Mesenchymal stem cell (in vitro differentiated cells and primary cell): ENCODE measurements around the gene S100A10.

ENCODE experiments used
- DNase-seq: peaks from one replicate; pipeline ENCODE4 v3.0.0-alpha.2; 2013
- H2AFZ ChIP-seq: one replicate; pipeline ENCODE4 v1.6.1; 2013; ENCODE audit warnings: low read depth, mild to moderate bottlenecking, control low read depth, inconsistent platforms, low read length, moderate library complexity
- H2AK5ac ChIP-seq: 2 replicates; pipeline ENCODE4 v1.6.1; 2013; ENCODE audit warnings: low read length, moderate library complexity, mild to moderate bottlenecking, inconsistent platforms; ENCODE audit not compliant: severe bottlenecking
- H2BK120ac ChIP-seq: one replicate; pipeline ENCODE4 v1.6.1; 2013; ENCODE audit warnings: low read depth, mild to moderate bottlenecking, inconsistent platforms, low read length, moderate library complexity
- H2BK12ac ChIP-seq, 2 experiments: one replicate each; pipeline ENCODE4 v1.6.1; 2013; ENCODE audit warnings: inconsistent platforms in 2 of 2, low read length in 2 of 2, mild to moderate bottlenecking in 2 of 2, moderate library complexity in 2 of 2, control low read depth in 1 of 2
- H2BK15ac ChIP-seq: one replicate; pipeline ENCODE4 v1.6.1; 2013; ENCODE audit warnings: mild to moderate bottlenecking, low read depth, inconsistent platforms; ENCODE audit not compliant: poor library complexity, severe bottlenecking
- H2BK5ac ChIP-seq: 2 replicates; pipeline ENCODE4 v1.6.1; 2013; ENCODE audit warnings: low read depth, mild to moderate bottlenecking, low read length, control low read depth, inconsistent platforms; ENCODE audit not compliant: poor library complexity, severe bottlenecking
- H3K14ac ChIP-seq, 2 experiments: one replicate each; pipeline ENCODE4 v1.6.1; 2013; ENCODE audit warnings: inconsistent platforms in 2 of 2, low read length in 2 of 2, control low read depth in 1 of 2, mild to moderate bottlenecking in 1 of 2, moderate library complexity in 1 of 2
- H3K18ac ChIP-seq, 2 experiments: one replicate each; pipeline ENCODE4 v1.6.1; 2013; ENCODE audit warnings: inconsistent platforms in 2 of 2, low read length in 2 of 2, control low read depth in 1 of 2, low read depth in 1 of 2, mild to moderate bottlenecking in 1 of 2
- H3K23ac ChIP-seq, 2 experiments: one replicate each; pipeline ENCODE4 v1.6.1; 2013; ENCODE audit warnings: inconsistent platforms in 2 of 2, low read length in 2 of 2, mild to moderate bottlenecking in 2 of 2, moderate library complexity in 2 of 2, control low read depth in 1 of 2
- H3K27ac ChIP-seq: 2 replicates; pipeline ENCODE4 v1.5.1; 2013; ENCODE audit warnings: mild to moderate bottlenecking, moderate library complexity, low read length, control low read depth, inconsistent platforms; ENCODE audit not compliant: poor library complexity, severe bottlenecking
- H3K27me3 ChIP-seq, 2 experiments: 2 replicates each; pipeline versions ENCODE4 v1.6.1 to v1.7.0; 2013; ENCODE audit warnings: low read length in 2 of 2, mild to moderate bottlenecking in 2 of 2, moderate library complexity in 2 of 2, control low read depth in 1 of 2, inconsistent platforms in 1 of 2; ENCODE audit not compliant: control insufficient read depth in 1 of 2, insufficient read depth in 1 of 2
- H3K36me3 ChIP-seq, 2 experiments: 2 replicates each; pipeline versions ENCODE4 v1.6.1 to v1.7.0; 2013; ENCODE audit warnings: low read length in 2 of 2, control low read depth in 1 of 2, inconsistent platforms in 1 of 2, low read depth in 1 of 2, mild to moderate bottlenecking in 1 of 2; ENCODE audit not compliant: insufficient read depth in 2 of 2, control insufficient read depth in 1 of 2
- H3K4ac ChIP-seq, 2 experiments: one replicate each; pipeline ENCODE4 v1.6.1; 2013; ENCODE audit warnings: inconsistent platforms in 2 of 2, low read length in 2 of 2, mild to moderate bottlenecking in 2 of 2, moderate library complexity in 2 of 2, control low read depth in 1 of 2, low read depth in 1 of 2
- H3K4me1 ChIP-seq: 2 replicates; pipeline ENCODE4 v1.6.1; 2013; ENCODE audit warnings: low read depth, low read length, control low read depth; ENCODE audit not compliant: control insufficient read depth, insufficient read depth
- H3K4me2 ChIP-seq: 2 replicates; pipeline ENCODE4 v1.6.1; 2013; ENCODE audit warnings: low read length, mild to moderate bottlenecking, inconsistent platforms; ENCODE audit not compliant: poor library complexity, severe bottlenecking
- H3K4me3 ChIP-seq, 2 experiments: 2 replicates each; pipeline versions ENCODE4 v1.5.1 to v1.7.0; 2013; ENCODE audit warnings: low read length in 2 of 2, mild to moderate bottlenecking in 2 of 2, control low read depth in 1 of 2, low read depth in 1 of 2; ENCODE audit not compliant: insufficient read depth in 1 of 2
- H3K79me1 ChIP-seq: replicated peaks from 2 replicates; pipeline ENCODE4 v1.6.1; 2013; ENCODE audit warnings: mild to moderate bottlenecking, control low read depth, low read length, inconsistent platforms; ENCODE audit not compliant: poor library complexity, severe bottlenecking
- H3K9ac ChIP-seq: 2 replicates; pipeline ENCODE4 v1.7.0; 2013; ENCODE audit warnings: mild to moderate bottlenecking, low read length, moderate library complexity
- H3K9me3 ChIP-seq: 2 replicates; pipeline ENCODE4 v1.7.0; 2013; ENCODE audit warnings: mild to moderate bottlenecking, low read length; ENCODE audit not compliant: control insufficient read depth
- H4K8ac ChIP-seq: one replicate; pipeline ENCODE4 v1.6.1; 2013; ENCODE audit warnings: inconsistent platforms, mild to moderate bottlenecking, low read length, moderate library complexity
- H4K91ac ChIP-seq: one replicate; pipeline ENCODE4 v1.6.1; 2013; ENCODE audit warnings: mild to moderate bottlenecking, low read length, inconsistent platforms
- WGBS: methylation state at CpG from one replicate; pipeline ENCODE4 v1.1.7; 2013; ENCODE audit warnings: mixed read lengths; 5-methylcytosine and 5-hydroxymethylcytosine counted together

Gene S100A10

GRCh38 chr1:151940541-151940940 lies 53.1 kb downstream of the S100A10 start:
- no peak overlapping the region for H3K27ac ChIP-seq
- no peak overlapping the region for H2AFZ ChIP-seq
- H2BK120ac ChIP-seq, result no peak overlapping the region
- H3K4me2 ChIP-seq, result no peak overlapping the region
- H3K36me3 ChIP-seq, result no peaks in the 10 kb centered on the region
- H4K91ac ChIP-seq, result no peak overlapping the region
- H3K4me1 ChIP-seq, result peaks cover 12% of the 10 kb centered on the region
- H4K8ac ChIP-seq, result no peak overlapping the region
- no peaks in the 10 kb centered on the region for H3K27me3 ChIP-seq
- H3K4ac ChIP-seq, result no peak overlapping the region
- no peak overlapping the region for H3K18ac ChIP-seq
- H3K9me3 ChIP-seq, result no peaks in the 10 kb centered on the region
- H3K9ac ChIP-seq, result peak overlapping the region; percentile 88
- no peak overlapping the region for H3K14ac ChIP-seq
- no peak overlapping the region for H3K4me3 ChIP-seq
- H2BK5ac ChIP-seq, result no peak overlapping the region
- no peak for DNase-seq
- H2AK5ac ChIP-seq, result no peak overlapping the region
- no peak overlapping the region for H2BK12ac ChIP-seq
- H3K23ac ChIP-seq, result no peak overlapping the region
- 78% methylated on average over 1 of the region's 1 CpG for WGBS
- H2BK15ac ChIP-seq, result no peak overlapping the region
- no peaks in the 10 kb centered on the region for H3K79me1 ChIP-seq

- H3K18ac ChIP-seq, result no peak overlapping the region
- H3K4me1 ChIP-seq, result peaks cover 13% of the 10 kb centered on the region
- DNase-seq, result no peak
- no peak overlapping the region for H2AFZ ChIP-seq
- no peak overlapping the region for H4K8ac ChIP-seq
- WGBS, result 85% methylated on average over 1 of the region's 1 CpG
- no peak overlapping the region for H3K4me3 ChIP-seq
- H3K27ac ChIP-seq, result no peak overlapping the region
- H3K23ac ChIP-seq, result no peak overlapping the region
- no peak overlapping the region for H4K91ac ChIP-seq
- H3K9ac ChIP-seq, result no peak overlapping the region
- H3K14ac ChIP-seq, result no peak overlapping the region
- no peak overlapping the region for H2BK12ac ChIP-seq
- H2BK5ac ChIP-seq, result no peak overlapping the region
- no peak overlapping the region for H2BK15ac ChIP-seq
- no peak overlapping the region for H3K4me2 ChIP-seq
- no peak overlapping the region for H2BK120ac ChIP-seq
- H3K4ac ChIP-seq, result no peak overlapping the region
- H3K9me3 ChIP-seq, result no peaks in the 10 kb centered on the region
- H3K27me3 ChIP-seq, result no peaks in the 10 kb centered on the region
- no peaks in the 10 kb centered on the region for H3K36me3 ChIP-seq
- no peak overlapping the region for H2AK5ac ChIP-seq
- H3K79me1 ChIP-seq, result no peaks in the 10 kb centered on the region
Measured at GRCh38 chr1:151939779-151940178, 53.9 kb downstream of the S100A10 start.

GRCh38 chr1:151939141-151939540 lies 54.5 kb downstream of the S100A10 start:
- Histone ChIP-seq H2BK120ac (no peak overlapping the region), H3K18ac (no peak overlapping the region), H3K23ac (no peak overlapping the region), H3K4ac (no peak overlapping the region), H2BK5ac (no peak overlapping the region), H3K27ac (no peak overlapping the region), H3K79me1 (no peaks in the 10 kb centered on the region), H2BK15ac (no peak overlapping the region), H3K14ac (no peak overlapping the region), H3K9me3 (no peaks in the 10 kb centered on the region), H2BK12ac (no peak overlapping the region), H4K91ac (no peak overlapping the region), H4K8ac (no peak overlapping the region), H3K36me3 (no peaks in the 10 kb centered on the region), H3K9ac (no peak overlapping the region), H2AK5ac (no peak overlapping the region), H3K4me1 (peaks cover 10% of the 10 kb centered on the region), H3K27me3 (no peaks in the 10 kb centered on the region), H3K4me2 (no peak overlapping the region), H3K4me3 (no peak overlapping the region), H2AFZ (no peak overlapping the region)
- WGBS, result 92% methylated on average over 2 of the region's 3 CpGs
- no peak for DNase-seq

- Histone ChIP-seq H3K4me3 (no peak overlapping the region), H3K79me1 (no peaks in the 10 kb centered on the region), H3K4me1 (peaks cover 6% of the 10 kb centered on the region), H3K27ac (no peak overlapping the region), H4K91ac (no peak overlapping the region), H2BK12ac (no peak overlapping the region), H3K4ac (peak overlapping the region in 1 of 2 experiments; percentile 28), H2AFZ (peak overlapping the region; percentile 82), H3K4me2 (peak overlapping the region; percentile 47), H4K8ac (no peak overlapping the region), H3K36me3 (no peaks in the 10 kb centered on the region), H3K23ac (no peak overlapping the region), H3K27me3 (no peaks in the 10 kb centered on the region), H3K14ac (no peak overlapping the region), H3K9me3 (no peaks in the 10 kb centered on the region), H3K18ac (peak overlapping the region in 1 of 2 experiments; percentile 43), H3K9ac (peak overlapping the region; percentile 69), H2AK5ac (no peak overlapping the region), H2BK120ac (no peak overlapping the region), H2BK15ac (no peak overlapping the region), H2BK5ac (peak overlapping the region; percentile 44)
- no peak for DNase-seq
- WGBS, result 61% methylated on average over 4 of the region's 7 CpGs
Measured at GRCh38 chr1:151936653-151937052, 57.0 kb downstream of the S100A10 start.
